Upper lobe of left lung (tissue), 4 donors: ENCODE results near the gene EFNA5.

Experiments
- CTCF ChIP-seq, 6 experiments: fragments of 450-650 bp in 4 of 6; fragments of 200-600 bp in 2 of 6; sonication (generic) in 2 of 6; IDR thresholded peaks; one replicate each; pipeline ENCODE4 v1.5.1; 2016 to 2019; ENCODE audit warnings: antibody characterized with exemption in 6 of 6
- POLR2A ChIP-seq, 4 donors: fragments of 450-650 bp; IDR thresholded peaks; one replicate each; pipeline ENCODE4 v1.5.1; 2016 to 2017; ENCODE audit warnings: antibody characterized with exemption in 4 of 4, mild to moderate bottlenecking in 2 of 4
- POLR2AphosphoS5 ChIP-seq, 2 donors: sonication (generic); formaldehyde crosslinking; IDR thresholded peaks; one replicate each; pipeline ENCODE4 v1.5.1; 2017; ENCODE audit warnings: antibody characterized with exemption in 2 of 2

DNA sequence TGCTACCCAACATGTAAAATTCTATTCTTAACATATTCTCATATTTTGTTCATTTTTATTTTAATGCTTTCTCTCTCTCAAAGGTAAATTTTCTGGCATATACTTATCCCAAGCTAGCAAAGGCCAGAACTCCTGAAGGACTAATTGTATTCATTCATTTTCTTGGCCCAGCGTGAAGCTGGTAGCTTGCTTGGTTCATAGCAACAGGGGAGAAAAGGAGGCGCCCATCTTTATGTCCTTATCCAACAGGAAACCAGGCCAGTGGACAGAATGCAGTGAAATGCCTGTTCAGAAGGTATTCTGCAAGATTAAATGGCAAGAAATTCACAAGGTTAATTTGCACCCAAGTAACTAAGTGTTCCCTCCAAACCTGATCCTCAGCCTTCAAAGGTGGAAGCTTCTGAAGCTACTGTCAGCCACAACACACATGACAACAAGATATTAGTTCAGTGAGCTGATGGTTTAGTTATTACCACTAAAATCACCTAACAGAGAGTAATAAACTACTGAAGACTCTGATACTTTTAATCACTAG, 5.6 kb downstream of the EFNA5 start:
- TF ChIP-seq CTCF (IDR thresholded peaks at IDR 0.05) (no peak), POLR2A (IDR thresholded peaks at IDR 0.05) (no peak), POLR2AphosphoS5 (IDR thresholded peaks at IDR 0.05) (no peak)
